HepG2 (cell line): ENCODE data around the gene L3MBTL1. TPM values are rescaled to one million over a fixed set of nuclear protein-coding genes. Genes with fewer than 3 reads are reported as not detected.

Experiments used
- CCDC6 ChIP-seq: sonication (generic); formaldehyde crosslinking; IDR thresholded peaks from 2 replicates; pipeline ENCODE4 v1.8.1; 2022; ENCODE audit warnings: mild to moderate bottlenecking, missing genetic modification reagents, moderate library complexity
- CREBL2 ChIP-seq: sonication (generic); formaldehyde crosslinking; IDR thresholded peaks from 2 replicates; pipeline ENCODE4 v1.8.1; 2023; ENCODE audit warnings: missing genetic modification reagents, mild to moderate bottlenecking, borderline replicate concordance
- DMTF1 ChIP-seq: sonication (generic); formaldehyde crosslinking; IDR thresholded peaks from 2 replicates; pipeline ENCODE4 v1.4.0; 2020; ENCODE audit warnings: mild to moderate bottlenecking, missing genetic modification reagents
- GTF3A ChIP-seq: sonication (generic); formaldehyde crosslinking; conservative IDR thresholded peaks from 2 replicates; pipeline ENCODE4 v1.4.0; 2020; ENCODE audit warnings: mild to moderate bottlenecking, missing genetic modification reagents
- HNF1A ChIP-seq, 2 experiments: sonication (generic) in 1 of 2; formaldehyde crosslinking in 1 of 2; IDR thresholded peaks; 2 replicates each; pipeline versions ENCODE4 v1.4.0 to v1.6.1; 2016 to 2020; ENCODE audit warnings: borderline replicate concordance in 1 of 2, low read depth in 1 of 2, mild to moderate bottlenecking in 1 of 2, missing genetic modification reagents in 1 of 2
- HNF4G ChIP-seq, 2 experiments: sonication (generic) in 1 of 2; formaldehyde crosslinking in 1 of 2; IDR thresholded peaks; 2 replicates each; pipeline versions ENCODE4 v1.4.0 to v1.6.1; 2011 to 2020; ENCODE audit warnings: borderline replicate concordance in 2 of 2, low read depth in 2 of 2, mild to moderate bottlenecking in 2 of 2, low read length in 1 of 2, missing genetic modification reagents in 1 of 2, moderate library complexity in 1 of 2
- NAIF1 ChIP-seq: sonication (generic); formaldehyde crosslinking; IDR thresholded peaks from 2 replicates; pipeline ENCODE4 v1.5.0; 2020; ENCODE audit warnings: mild to moderate bottlenecking, missing genetic modification reagents, borderline replicate concordance
- TEF ChIP-seq: sonication (generic); formaldehyde crosslinking; IDR thresholded peaks from 2 replicates; pipeline ENCODE4 v1.5.0; 2020; ENCODE audit warnings: missing genetic modification reagents
- ZBTB38 ChIP-seq: sonication (generic); formaldehyde crosslinking; IDR thresholded peaks from 2 replicates; pipeline ENCODE4 v1.5.1; 2020; ENCODE audit warnings: mild to moderate bottlenecking, missing genetic modification reagents
- ZFAT ChIP-seq: sonication (generic); formaldehyde crosslinking; conservative IDR thresholded peaks from 2 replicates; pipeline ENCODE4 v1.8.1; 2023; ENCODE audit warnings: missing genetic modification reagents, inconsistent platforms
- ZNF20 ChIP-seq: sonication (generic); formaldehyde crosslinking; IDR thresholded peaks from 2 replicates; pipeline ENCODE4 v1.4.0; 2020; ENCODE audit warnings: mild to moderate bottlenecking, moderate library complexity, missing genetic modification reagents
- ZNF382 ChIP-seq: sonication (generic); formaldehyde crosslinking; IDR thresholded peaks from 2 replicates; pipeline ENCODE4 v1.5.0; 2020; ENCODE audit warnings: missing genetic modification reagents, mild to moderate bottlenecking, borderline replicate concordance
- ZNF484 ChIP-seq: sonication (generic); formaldehyde crosslinking; IDR thresholded peaks from 2 replicates; pipeline ENCODE4 v1.5.1; 2020; ENCODE audit warnings: mild to moderate bottlenecking, low read depth, missing genetic modification reagents, borderline replicate concordance
- ZNF552 ChIP-seq: sonication (generic); formaldehyde crosslinking; IDR thresholded peaks from 2 replicates; pipeline ENCODE4 v1.9.0; 2022; ENCODE audit warnings: missing genetic modification reagents, mild to moderate bottlenecking, borderline replicate concordance
- ZSCAN9 ChIP-seq: IDR thresholded peaks from 2 replicates; pipeline ENCODE4 v1.6.1; 2016; ENCODE audit warnings: borderline replicate concordance
- polyA plus RNA-seq, 8 experiments: library from polyadenylated mRNA; depleted of rRNA in 3 of 8; stranded (reverse) in 7 of 8; unstranded in 1 of 8; fragments of >200 nt; fragmentation: Illumina TruSeq in 4 of 8; extraction: Trizol in 4 of 8; gene quantifications; 2 replicates each; pipeline versions ENCODE4 v1.2.1 to v1.2.3, GENCODE V29; 2011 to 2016; ENCODE audit warnings: low read depth in 4 of 8, missing spikeins in 1 of 8, mixed read lengths in 1 of 8; ENCODE audit not compliant: insufficient read depth in 1 of 8
- total RNA-seq, 5 experiments: library from RNA; depleted of rRNA; stranded (reverse); fragments of >200 nt; fragmentation: Illumina TruSeq; extraction: Trizol; gene quantifications; 2 replicates each; pipeline ENCODE4 v1.2.3, GENCODE V29; 2016; ENCODE audit warnings: low read depth in 1 of 5

The L3MBTL1 gene
- total and polyA plus RNA-seq, 2 of the 13 experiments (the other 11 are each of a cell fraction or from before 2014, with no cell fraction given), result 9.0 to 17.8 TPM

GRCh38 chr20:43537921-43538877 lies 30.7 kb downstream of the L3MBTL1 start (continued):
- TF ChIP-seq HNF1A (IDR thresholded peaks at IDR 0.05; ENCODE audit: low read depth) (no peak), HNF1A (CRISPR knock-in tag; IDR thresholded peaks at IDR 0.05; ENCODE audit: borderline replicate concordance) (peak; percentile 53; the same call in 1 of the 2 replicates), ZSCAN9 (peak; percentile 62; the same call in 1 of the 2 replicates), TEF (no peak), ZNF382 (CRISPR knock-in tag) (no peak), ZFAT (no peak), DMTF1 (no peak), ZNF20 (CRISPR knock-in tag) (no peak), ZNF484 (CRISPR knock-in tag) (no peak; the same call in 1 of the 2 replicates), ZNF552 (CRISPR knock-in tag) (no peak), CCDC6 (CRISPR knock-in tag) (peak; percentile 45; the same call in 1 of the 2 replicates), ZBTB38 (0 out of 2 replicates have a peak, but pooled peaks have one; percentile 42), NAIF1 (CRISPR knock-in tag) (no peak), HNF4G (IDR thresholded peaks at IDR 0.05; ENCODE audit: borderline replicate concordance, low read depth, low read length) (no peak), HNF4G (CRISPR knock-in tag; IDR thresholded peaks at IDR 0.05; ENCODE audit: borderline replicate concordance, low read depth) (peak; percentile 82), GTF3A (CRISPR knock-in tag) (no peak), CREBL2 (CRISPR knock-in tag) (no peak)
